Naive thymus-derived CD4-positive, alpha-beta T cell (primary cell): ENCODE results near the gene KLHL41. TPM values are rescaled to one million over a fixed set of nuclear protein-coding genes. Genes with fewer than 3 reads are reported as not detected.
A peak's percentile ranks its signal among the peaks of the same experiment; 100 is the strongest.

Experiments used
- ATAC-seq: fragments of 150-1000 bp; cut with Tn5 transposase; 2 replicates; pipeline ENCODE4 v1.10.0; 2021; ENCODE audit warnings: mild to moderate bottlenecking, moderate library complexity
- CTCF ChIA-PET: fragments of 350-600 bp; sonication (Branson Sonifier 250); formaldehyde crosslinking; loops from one replicate; lab custom pipeline; 2021; ENCODE audit warnings: antibody characterized with exemption; lab: Charles Lee
- POLR2A ChIA-PET: fragments of 350-600 bp; sonication (Branson Sonifier 250); formaldehyde crosslinking; loops from one replicate; lab custom pipeline; 2021; ENCODE audit warnings: antibody characterized with exemption, inconsistent platforms; lab: Charles Lee
- DNase-seq, 9 donors: peaks; one replicate each; pipeline versions ENCODE4 v3.0.0 to v3.0.0-alpha.2; 2020 to 2022; ENCODE audit warnings: mixed read lengths in 1 of 9
- H3K27ac ChIP-seq: one replicate; pipeline ENCODE4 v1.7.0; 2013; ENCODE audit warnings: mild to moderate bottlenecking, low read depth, low read length, moderate library complexity
- H3K27me3 ChIP-seq, 2 donors: one replicate each; pipeline ENCODE4 v1.7.0; 2013; ENCODE audit warnings: low read length in 2 of 2, mild to moderate bottlenecking in 2 of 2, moderate library complexity in 2 of 2; ENCODE audit not compliant: control insufficient read depth in 2 of 2, insufficient read depth in 2 of 2
- H3K36me3 ChIP-seq, 3 experiments: 1 replicate in 2 of 3; 2 replicates in 1 of 3; pipeline ENCODE4 v1.7.0; 2013; ENCODE audit warnings: low read length in 3 of 3, mild to moderate bottlenecking in 3 of 3, moderate library complexity in 1 of 3; ENCODE audit not compliant: insufficient read depth in 3 of 3, control insufficient read depth in 2 of 3
- H3K4me1 ChIP-seq, 2 donors: one replicate each; pipeline ENCODE4 v1.7.0; 2013; ENCODE audit warnings: low read length in 2 of 2, mild to moderate bottlenecking in 2 of 2, moderate library complexity in 1 of 2; ENCODE audit not compliant: control insufficient read depth in 2 of 2, insufficient read depth in 2 of 2
- H3K4me3 ChIP-seq: 2 replicates; pipeline ENCODE4 v1.7.0; 2013; ENCODE audit warnings: mild to moderate bottlenecking, low read length
- H3K9me3 ChIP-seq, 3 experiments: 1 replicate in 2 of 3; 2 replicates in 1 of 3; pipeline ENCODE4 v1.7.0; 2013; ENCODE audit warnings: low read length in 3 of 3; ENCODE audit not compliant: control insufficient read depth in 2 of 3
- H3K27ac Mint-ChIP-seq, 9 donors: one replicate each; pipeline ENCODE4 v1.8.0; 2020 to 2022; ENCODE audit warnings: mixed read lengths in 9 of 9, mild to moderate bottlenecking in 8 of 9, moderate library complexity in 5 of 9, inconsistent platforms in 2 of 9
- H3K27me3 Mint-ChIP-seq, 5 donors: one replicate each; pipeline ENCODE4 v1.8.0; 2021 to 2022; ENCODE audit warnings: mixed read lengths in 5 of 5, mild to moderate bottlenecking in 1 of 5
- H3K36me3 Mint-ChIP-seq, 5 donors: one replicate each; pipeline ENCODE4 v1.8.0; 2020 to 2022; ENCODE audit warnings: mixed read lengths in 5 of 5, mild to moderate bottlenecking in 3 of 5, inconsistent platforms in 1 of 5
- H3K4me1 Mint-ChIP-seq, 7 donors: one replicate each; pipeline ENCODE4 v1.8.0; 2020 to 2022; ENCODE audit warnings: mixed read lengths in 7 of 7, mild to moderate bottlenecking in 3 of 7, inconsistent platforms in 1 of 7
- H3K4me3 Mint-ChIP-seq, 10 donors: one replicate each; pipeline ENCODE4 v1.8.0; 2020 to 2022; ENCODE audit warnings: mild to moderate bottlenecking in 10 of 10, mixed read lengths in 10 of 10, moderate library complexity in 6 of 10, inconsistent platforms in 2 of 10
- H3K9me3 Mint-ChIP-seq, 11 donors: one replicate each; pipeline ENCODE4 v1.8.0; 2020 to 2022; ENCODE audit warnings: mixed read lengths in 11 of 11, mild to moderate bottlenecking in 4 of 11, inconsistent platforms in 1 of 11, moderate library complexity in 1 of 11
- intact Hi-C, 2 donors: fragments of 100-400 bp; cut with micrococcal nuclease; formaldehyde crosslinking; loops; one replicate each; pipeline ENCODE4 v1.15.1; 2023
- polyA plus RNA-seq, 2 donors: library from polyadenylated mRNA; unstranded; fragments of 300-500 nt; fragmentation: Illumina TruSeq; gene quantifications; one replicate each; pipeline ENCODE4 v1.2.3, GENCODE V29; 2021
- total RNA-seq, 6 experiments: library from RNA in 5 of 6; stranded (reverse) in 5 of 6; gene quantifications; 1 replicate in 5 of 6; 2 replicates in 1 of 6; pipeline ENCODE4 v1.2.3 and lab custom pipeline; 2021 to 2026

The KLHL41 gene
- 1 to 10 TPM in 1 of 5 experiments, under 1 TPM in 2, not detected in 2; 0.41 to 1.1 (median 0.51) TPM for total RNA-seq
- polyA plus RNA-seq = under 1 TPM in 1 of 2 donors, not detected in 1; 0.20 TPM
- not detected for total RNA-seq (lab: John Stamatoyannopoulos, UW)

- ATAC-seq (no peak), DNase-seq (no peak)
- Mint-ChIP-seq H3K9me3 (no peaks in the 10 kb centered on the region), H3K36me3 (peaks cover 0 to 12% (median 3%) of the 10 kb centered on the region in 5 donors), H3K4me3 (no peak within 1 kb of the TSS), H3K27me3 (peaks cover 0 to 3% (median 0%) of the 10 kb centered on the region in 5 donors), H3K4me1 (no peaks in the 10 kb centered on the region), H3K27ac (no peak within 1 kb of the TSS)
- Histone ChIP-seq H3K27me3 (no peaks in the 10 kb centered on the region), H3K4me1 (no peaks in the 10 kb centered on the region), H3K27ac (no peak within 1 kb of the TSS), H3K4me3 (no peak within 1 kb of the TSS), H3K9me3 (no peaks in the 10 kb centered on the region), H3K36me3 (no peaks in the 10 kb centered on the region)
- intact Hi-C loops = no loop called here
- CTCF ChIA-PET = interaction anchor here (0.6 to 1.6 kb wide), 3 partner anchors 19 to 1217 kb away, joined by 3 to 6 read pairs (median 3); no protein-coding TSS in a partner anchor
- POLR2A ChIA-PET = no interaction called here
These were observed at the start of gene KLHL41 for GRCh38 chr2:169509298-169509885. KLHL41 (plus strand) TSS chr2:169509702; CDS start chr2:169509779, 77 bp downstream.

- POLR2A ChIA-PET = no interaction called here
- ATAC-seq (no peak), DNase-seq (no peak)
- Histone ChIP-seq H3K27me3 (no peaks in the 10 kb centered on the region), H3K4me1 (no peaks in the 10 kb centered on the region), H3K27ac (no peak overlapping the region), H3K4me3 (no peak overlapping the region), H3K36me3 (no peaks in the 10 kb centered on the region), H3K9me3 (no peaks in the 10 kb centered on the region)
- CTCF ChIA-PET = no interaction called here
- peaks cover 0 to 8% (median 0%) of the 10 kb centered on the region in 11 donors for H3K9me3 Mint-ChIP-seq
- intact Hi-C loops = loop anchor here in 1 of 2 donors (5.0 kb wide), 4 partner anchors 99 to 489 kb away; partner anchors contain the start of gene LRP2
- H3K27me3 Mint-ChIP-seq = peaks cover 0 to 3% (median 0%) of the 10 kb centered on the region in 5 donors
- H3K4me1 Mint-ChIP-seq = peaks cover 0 to 3% (median 0%) of the 10 kb centered on the region in 7 donors
- H3K36me3 Mint-ChIP-seq = no peaks in the 10 kb centered on the region
- H3K4me3 Mint-ChIP-seq = no peak overlapping the region
- H3K27ac Mint-ChIP-seq = no peak overlapping the region
These were observed 48.4 kb upstream of the KLHL41 start for GRCh38 chr2:169461143-169461542.

GRCh38 chr2:169462896-169463695, 46.4 kb upstream of the KLHL41 start:
- Histone ChIP-seq H3K27ac (no peak overlapping the region), H3K27me3 (no peaks in the 10 kb centered on the region), H3K4me1 (no peaks in the 10 kb centered on the region), H3K36me3 (no peaks in the 10 kb centered on the region), H3K9me3 (no peaks in the 10 kb centered on the region), H3K4me3 (no peak overlapping the region)
- H3K27me3 Mint-ChIP-seq = peaks cover 0 to 3% (median 0%) of the 10 kb centered on the region in 5 donors
- no peaks in the 10 kb centered on the region for H3K36me3 Mint-ChIP-seq
- no peak for ATAC-seq
- DNase-seq = peak in 2 of 9 donors; percentile 14 to 22
- peaks cover 0 to 3% (median 0%) of the 10 kb centered on the region in 7 donors for H3K4me1 Mint-ChIP-seq
- H3K4me3 Mint-ChIP-seq = no peak overlapping the region
- POLR2A ChIA-PET = interaction anchor here (0.7 kb wide), 1 partner anchor 880 kb away, joined by 6 read pairs; no protein-coding TSS in a partner anchor
- H3K9me3 Mint-ChIP-seq = peaks cover 0 to 5% (median 0%) of the 10 kb centered on the region in 11 donors
- CTCF ChIA-PET = no interaction called here
- intact Hi-C loops = loop anchor here in 1 of 2 donors (5.0 kb wide), 4 partner anchors 99 to 491 kb away; partner anchors contain the start of gene LRP2
- peak overlapping the region in 1 of 9 donors; percentile 1 for H3K27ac Mint-ChIP-seq

- H3K27ac Mint-ChIP-seq = no peak overlapping the region
- CTCF ChIA-PET = no interaction called here
These were observed 45.0 kb upstream of the KLHL41 start for GRCh38 chr2:169464466-169464865.

GRCh38 chr2:169464882-169465281, 44.6 kb upstream of the KLHL41 start:
- POLR2A ChIA-PET = interaction anchor here (0.6 kb wide), 1 partner anchor 100 kb away, joined by 4 read pairs; no protein-coding TSS in a partner anchor
- Mint-ChIP-seq H3K36me3 (no peaks in the 10 kb centered on the region), H3K9me3 (peaks cover 0 to 3% (median 0%) of the 10 kb centered on the region in 11 donors), H3K27me3 (peaks cover 0 to 3% (median 0%) of the 10 kb centered on the region in 5 donors), H3K4me3 (peak overlapping the region in 2 of 10 donors; percentile 36 to 69), H3K27ac (peak overlapping the region in 5 of 9 donors; percentile 0 to 91 (median 31)), H3K4me1 (peaks cover 0 to 3% (median 0%) of the 10 kb centered on the region in 7 donors)
- intact Hi-C loops = loop anchor here in 1 of 2 donors (5.0 kb wide), 4 partner anchors 97 to 493 kb away; partner anchors contain the start of gene LRP2
- no peak overlapping the region for H3K27ac ChIP-seq
- DNase-seq (peak in 2 of 9 donors; percentile 18 to 21), ATAC-seq (no peak)
- no peaks in the 10 kb centered on the region for H3K9me3 ChIP-seq
- no peak overlapping the region for H3K4me3 ChIP-seq
- H3K4me1 ChIP-seq = no peaks in the 10 kb centered on the region
- CTCF ChIA-PET = no interaction called here
- no peaks in the 10 kb centered on the region for H3K36me3 ChIP-seq
- no peaks in the 10 kb centered on the region for H3K27me3 ChIP-seq

More at GRCh38 chr2:169464466-169464865, 45.0 kb upstream of the KLHL41 start:
- DNase-seq (no peak), ATAC-seq (no peak)
- no peak overlapping the region for H3K4me3 ChIP-seq
- POLR2A ChIA-PET = interaction anchor here (0.6 to 0.7 kb wide), 2 partner anchors 25 to 101 kb away, joined by 4 read pairs; no protein-coding TSS in a partner anchor
- Mint-ChIP-seq H3K36me3 (no peaks in the 10 kb centered on the region), H3K4me1 (peaks cover 0 to 3% (median 0%) of the 10 kb centered on the region in 7 donors), H3K4me3 (no peak overlapping the region), H3K27me3 (peaks cover 0 to 3% (median 0%) of the 10 kb centered on the region in 5 donors), H3K9me3 (peaks cover 0 to 3% (median 0%) of the 10 kb centered on the region in 11 donors)
- H3K9me3 ChIP-seq = no peaks in the 10 kb centered on the region
- no peaks in the 10 kb centered on the region for H3K36me3 ChIP-seq
- H3K27me3 ChIP-seq = no peaks in the 10 kb centered on the region
- no peak overlapping the region for H3K27ac ChIP-seq
- intact Hi-C loops = loop anchor here in 1 of 2 donors (5.0 kb wide), 4 partner anchors 98 to 492 kb away; partner anchors contain the start of gene LRP2
- H3K4me1 ChIP-seq = no peaks in the 10 kb centered on the region

- no peaks in the 10 kb centered on the region for H3K9me3 ChIP-seq
- H3K27me3 ChIP-seq = no peaks in the 10 kb centered on the region
- no peaks in the 10 kb centered on the region for H3K36me3 Mint-ChIP-seq
- ChIA-PET CTCF (interaction anchor here (1.2 kb wide), 1 partner anchor 10 kb away, joined by 4 read pairs; no protein-coding TSS in a partner anchor), POLR2A (interaction anchor here (1.3 to 2.0 kb wide), 2 partner anchors 10 to 93 kb away, joined by 4 to 8 read pairs; partner anchors contain the start of gene BBS5)
- no peak overlapping the region for H3K4me3 Mint-ChIP-seq
- H3K36me3 ChIP-seq = no peaks in the 10 kb centered on the region
- intact Hi-C loops = no loop called here
- H3K9me3 Mint-ChIP-seq = peaks cover 0 to 3% (median 0%) of the 10 kb centered on the region in 11 donors
- H3K27me3 Mint-ChIP-seq = peaks cover 0 to 7% (median 0%) of the 10 kb centered on the region in 5 donors
- peak in 2 of 9 donors; percentile 16 to 24 for DNase-seq
- no peak overlapping the region for H3K27ac ChIP-seq
- H3K4me1 ChIP-seq = no peaks in the 10 kb centered on the region
- H3K27ac Mint-ChIP-seq = peak overlapping the region in 1 of 9 donors; percentile 81
- H3K4me3 ChIP-seq = no peak overlapping the region
- ATAC-seq = no peak
- H3K4me1 Mint-ChIP-seq = peaks cover 0 to 3% (median 0%) of the 10 kb centered on the region in 7 donors
These were observed 40.7 kb upstream of the KLHL41 start for GRCh38 chr2:169468841-169469240.
